GM12878 (cell line): ENCODE measurements around the gene MAGI3. TPM values are rescaled to one million over a fixed set of nuclear protein-coding genes. Genes with fewer than 3 reads are reported as not detected.

Experiments used
- ATAC-seq: fragments of 200-7000 bp; cut with Tn5 transposase; 3 replicates; pipeline ENCODE4 v1.9.1; 2020; ENCODE audit warnings: mild to moderate bottlenecking, moderate library complexity
- BruUV-seq: library from RNA; stranded (reverse); fragments of 400-500 nt; replicated peaks from 2 replicates; lab custom pipeline; 2021; lab: Mats Ljungman, UMichigan
- CTCF ChIA-PET: fragments of 300-600 bp; sonication (Branson Sonifier 250); formaldehyde crosslinking; extraction: SDS; loops from one replicate; lab custom pipeline; 2021; ENCODE audit warnings: inconsistent platforms; lab: Yijun Ruan, JAX
- POLR2A ChIA-PET: fragments of 350-600 bp; formaldehyde crosslinking; extraction: SDS; loops from one replicate; lab custom pipeline; 2021; ENCODE audit warnings: inconsistent platforms; lab: Charles Lee
- RAD21 ChIA-PET: fragments of 300-600 bp; sonication (Branson Sonifier 250); formaldehyde crosslinking; loops from one replicate; lab custom pipeline; 2023; ENCODE audit warnings: antibody characterized with exemption; ENCODE audit not compliant: unreplicated experiment; lab: Charles Lee
- SMC1A ChIA-PET: fragments of 300-600 bp; sonication (Branson Sonifier 250); formaldehyde crosslinking; loops from one replicate; lab custom pipeline; 2023; ENCODE audit not compliant: unreplicated experiment, uncharacterized antibody; lab: Charles Lee
- DNase-seq: peaks from one replicate; pipeline ENCODE4 v3.0.0-alpha.2; 2011; ENCODE audit warnings: low read depth, low spot score
- FAIRE-seq: peaks from 3 replicates; lab custom pipeline; 2011; peaks lifted over from hg19 to GRCh38; lab: Jason Lieb, UNC
- H2AFZ ChIP-seq: 2 replicates; pipeline ENCODE4 v1.6.0; 2011; ENCODE audit warnings: low read depth, low read length, control low read depth; ENCODE audit not compliant: control insufficient read depth
- H3K27ac ChIP-seq: 2 replicates; pipeline ENCODE4 v1.5.1; 2011; ENCODE audit warnings: control low read depth; ENCODE audit not compliant: control insufficient read depth, insufficient read depth
- H3K27me3 ChIP-seq, 2 experiments: replicated peaks in 1 of 2; 2 replicates each; pipeline versions ENCODE4 v1.6.0 to v1.6.1; 2011; ENCODE audit warnings: low read length in 1 of 2; ENCODE audit not compliant: control insufficient read depth in 2 of 2, insufficient read depth in 2 of 2
- H3K36me3 ChIP-seq, 2 experiments: 2 replicates each; pipeline ENCODE4 v1.5.1; 2011; ENCODE audit warnings: low read length in 1 of 2; ENCODE audit not compliant: control insufficient read depth in 2 of 2, insufficient read depth in 2 of 2
- H3K4me1 ChIP-seq: 2 replicates; pipeline ENCODE4 v1.6.1; 2011; ENCODE audit warnings: mild to moderate bottlenecking, low read length, moderate library complexity, mixed read lengths; ENCODE audit not compliant: control insufficient read depth, insufficient read depth
- H3K4me2 ChIP-seq: 2 replicates; pipeline ENCODE4 v1.6.0; 2011; ENCODE audit warnings: control low read depth; ENCODE audit not compliant: control insufficient read depth, insufficient read depth
- H3K4me3 ChIP-seq: fragments of 200-600 bp; sonication (generic); 2 replicates; pipeline ENCODE4 v1.5.1; 2016
- H3K79me2 ChIP-seq: 2 replicates; pipeline ENCODE4 v1.6.0; 2011; ENCODE audit warnings: low read length; ENCODE audit not compliant: control insufficient read depth, insufficient read depth
- H3K9ac ChIP-seq: 2 replicates; pipeline ENCODE4 v1.8.0; 2011; ENCODE audit warnings: low read length, control low read depth, mixed read lengths; ENCODE audit not compliant: control insufficient read depth, insufficient read depth
- H3K9me3 ChIP-seq: replicated peaks from 3 replicates; pipeline ENCODE4 v1.5.1; 2011; ENCODE audit warnings: mild to moderate bottlenecking, low read length; ENCODE audit not compliant: control insufficient read depth, insufficient read depth
- H4K20me1 ChIP-seq: 2 replicates; pipeline ENCODE4 v1.6.0; 2011; ENCODE audit not compliant: control insufficient read depth, insufficient read depth
- CHD2 ChIP-seq: IDR thresholded peaks from 2 replicates; pipeline ENCODE4 v1.6.1; 2011; ENCODE audit warnings: low read depth, low read length, improper control_type of control experiment, borderline replicate concordance
- E2F8 ChIP-seq: fragments of 450-650 bp; IDR thresholded peaks from 2 replicates; pipeline ENCODE4 v1.6.1; 2018; ENCODE audit warnings: mild to moderate bottlenecking, low read depth, moderate library complexity; ENCODE audit not compliant: partially characterized antibody
- JUND ChIP-seq: IDR thresholded peaks from 2 replicates; pipeline ENCODE4 v1.6.1; 2012; ENCODE audit warnings: low read depth, mild to moderate bottlenecking, low read length, improper control_type of control experiment, moderate library complexity
- MTA2 ChIP-seq: fragments of 450-650 bp; IDR thresholded peaks from 2 replicates; pipeline ENCODE4 v1.6.1; 2016; ENCODE audit warnings: low read depth, mild to moderate bottlenecking, moderate library complexity
- SKIL ChIP-seq: fragments of 450-650 bp; IDR thresholded peaks from 2 replicates; pipeline ENCODE4 v1.6.1; 2017; ENCODE audit warnings: mild to moderate bottlenecking, low read depth, inconsistent platforms; ENCODE audit not compliant: poor library complexity, severe bottlenecking
- WGBS: methylation state at CpG from one replicate; pipeline ENCODE4 v1.1.6; 2016; ENCODE audit warnings: low lambda C conversion rate; ENCODE audit not compliant: insufficient replicate concordance, insufficient coverage; ENCODE audit errors: missing lambda C conversion rate; 5-methylcytosine and 5-hydroxymethylcytosine counted together
- in situ Hi-C: fragments of 300-500 bp; cut with MboI; formaldehyde crosslinking; loops from 9 replicates; pipeline ENCODE4 v1.14.3; 2018; ENCODE audit warnings: mixed read lengths
- intact Hi-C: fragments of 100-400 bp; cut with micrococcal nuclease; formaldehyde crosslinking; loops from one replicate; pipeline ENCODE4 v1.14.2; 2022; ENCODE audit not compliant: unreplicated experiment
- polyA plus RNA-seq, 11 experiments: library from polyadenylated mRNA; depleted of rRNA in 4 of 11; unstranded in 6 of 11; stranded (reverse) in 5 of 11; fragments of >200 nt; fragmentation: Nextera tagmentation in 4 of 11; fragmentation: Illumina TruSeq in 1 of 11; extraction: Ambion mirVana in 4 of 11; extraction: Trizol in 1 of 11; gene quantifications; 1 replicate in 1 of 11; 2 replicates in 10 of 11; pipeline versions ENCODE4 v1.2.1 to v1.2.3, GENCODE V29; 2011 to 2016; ENCODE audit warnings: inconsistent platforms in 2 of 11, missing spikeins in 2 of 11, low read depth in 1 of 11
- total RNA-seq, 4 experiments: library from RNA; depleted of rRNA in 3 of 4; stranded (reverse); fragments of >200 nt in 3 of 4; fragmentation: Illumina TruSeq in 1 of 4; extraction: Trizol in 1 of 4; gene quantifications; 2 replicates each; pipeline versions ENCODE4 v1.2.1 to v1.2.3, GENCODE V29; 2013 to 2021

MAGI3 gene
- total and polyA plus RNA-seq, 10 of the 15 experiments (the other 5 are each of a cell fraction or from before 2014, with no cell fraction given) = 0.17 to 0.65 (median 0.32) TPM

GRCh38 chr1:113453771-113454083, 63.4 kb downstream of the MAGI3 start:
- Histone ChIP-seq H3K4me2 (no peak overlapping the region), H3K4me3 (no peak overlapping the region), H3K27me3 (no peaks in the 10 kb centered on the region; a peak in 1 of 4 replicates), H3K36me3 (no peaks in the 10 kb centered on the region), H3K27ac (no peak overlapping the region), H2AFZ (no peak overlapping the region), H3K4me1 (no peaks in the 10 kb centered on the region), H3K9ac (no peak overlapping the region), H4K20me1 (no peaks in the 10 kb centered on the region)
- POLR2A ChIA-PET = no interaction called here
- in situ Hi-C loops = no loop called here
- intact Hi-C loops = loop anchor here (1.0 to 10.0 kb wide), 3 partner anchors 119 to 736 kb away; partner anchors contain the start of gene PPM1J
- DNase-seq (no peak), FAIRE-seq (no peak), ATAC-seq (no peak)
- SMC1A ChIA-PET = interaction anchor here (1.1 to 1.9 kb wide), 4 partner anchors 46 to 316 kb away, joined by 3 to 15 read pairs (median 4); no protein-coding TSS in a partner anchor
- CTCF ChIA-PET = interaction anchor here (0.8 to 2.2 kb wide), 8 partner anchors 46 to 829 kb away, joined by 3 to 25 read pairs (median 3); partner anchors contain the start of genes LRIG2 and PPM1J
- TF ChIP-seq CHD2 (no peak), JUND (no peak), E2F8 (no peak), SKIL (no peak), MTA2 (no peak)
- TF ChIP-seq, all 136 proteins: peak for 0
- no TSS peak for BruUV-seq
- H3K9me3 ChIP-seq = no peaks in the 10 kb centered on the region
- H3K79me2 ChIP-seq = no peaks in the 10 kb centered on the region
- WGBS = 45% methylated on average over 1 of the region's 1 CpG
- RAD21 ChIA-PET = interaction anchor here (0.9 to 2.4 kb wide), 5 partner anchors 20 to 647 kb away, joined by 3 to 7 read pairs (median 4); no protein-coding TSS in a partner anchor
